ENCODE results near the gene NKX1-2. TPM values are rescaled to one million over a fixed set of nuclear protein-coding genes. Genes with fewer than 3 reads are reported as not detected.
"Not testable (repeated sequence)": the region's sequence is repeated elsewhere in the genome, so short reads cannot be mapped to it uniquely, and the experiment has no call there.

The NKX1-2 gene
- total RNA-seq, 1 donor from 2014 or later, result not detected

GRCh38 chr10:124450783-124451057 is 885 bp upstream of the NKX1-2 start:
- H3K27ac Mint-ChIP-seq (ENCODE audit: unreplicated experiment), result no peak overlapping the region
- no peak overlapping the region for H3K4me3 Mint-ChIP-seq (ENCODE audit: unreplicated experiment)
- H3K27me3 Mint-ChIP-seq (ENCODE audit: low read depth), result peaks cover 74% of the 10 kb centered on the region
- no peak for TF ChIP-seq CTCF (IDR thresholded peaks at IDR 0.05)
- H3K36me3 Mint-ChIP-seq (ENCODE audit: low read depth), result no peaks in the 10 kb centered on the region
- H3K9me3 Mint-ChIP-seq (ENCODE audit: low read depth), result no peaks in the 10 kb centered on the region
- no peak for DNase-seq (ENCODE audit: low spot score)
- H3K4me1 Mint-ChIP-seq (ENCODE audit: low read depth), result peaks cover 31% of the 10 kb centered on the region

- Mint-ChIP-seq H3K9me3 (ENCODE audit: low read depth) (no peaks in the 10 kb centered on the region), H3K27me3 (ENCODE audit: low read depth) (peaks cover 70% of the 10 kb centered on the region), H3K4me1 (ENCODE audit: low read depth) (peaks cover 31% of the 10 kb centered on the region), H3K4me3 (ENCODE audit: unreplicated experiment) (peak overlapping the region; percentile 50), H3K36me3 (ENCODE audit: low read depth) (no peaks in the 10 kb centered on the region), H3K27ac (ENCODE audit: unreplicated experiment) (no peak overlapping the region)
- DNase-seq (ENCODE audit: low spot score), result peak; percentile 64
- no peak for TF ChIP-seq CTCF (IDR thresholded peaks at IDR 0.05)
These were observed 444 bp downstream of the NKX1-2 start for GRCh38 chr10:124449170-124450011.

GRCh38 chr10:124448696-124449169 is 1.1 kb downstream of the NKX1-2 start:
- peak; percentile 15 for TF ChIP-seq CTCF (IDR thresholded peaks at IDR 0.05)
- Mint-ChIP-seq H3K36me3 (ENCODE audit: low read depth) (no peaks in the 10 kb centered on the region), H3K27me3 (ENCODE audit: low read depth) (peaks cover 69% of the 10 kb centered on the region), H3K9me3 (ENCODE audit: low read depth) (no peaks in the 10 kb centered on the region), H3K4me3 (ENCODE audit: unreplicated experiment) (peak overlapping the region; percentile 50), H3K4me1 (ENCODE audit: low read depth) (peaks cover 31% of the 10 kb centered on the region), H3K27ac (ENCODE audit: unreplicated experiment) (no peak overlapping the region)
- no peak for DNase-seq (ENCODE audit: low spot score)

- no peak overlapping the region for H3K27ac Mint-ChIP-seq (ENCODE audit: unreplicated experiment)
- no peak for DNase-seq (ENCODE audit: low spot score)
- peaks cover 70% of the 10 kb centered on the region for H3K27me3 Mint-ChIP-seq (ENCODE audit: low read depth)
- no peak for TF ChIP-seq CTCF (IDR thresholded peaks at IDR 0.05)
- no peaks in the 10 kb centered on the region for H3K9me3 Mint-ChIP-seq (ENCODE audit: low read depth)
- peak overlapping the region; percentile 57 for H3K4me3 Mint-ChIP-seq (ENCODE audit: unreplicated experiment)
- H3K4me1 Mint-ChIP-seq (ENCODE audit: low read depth), result peaks cover 31% of the 10 kb centered on the region
- no peaks in the 10 kb centered on the region for H3K36me3 Mint-ChIP-seq (ENCODE audit: low read depth)
These were observed 1.9 kb downstream of the NKX1-2 start for GRCh38 chr10:124447751-124448466.

- no peak for DNase-seq (ENCODE audit: low spot score)
- H3K36me3 Mint-ChIP-seq (ENCODE audit: low read depth), result no peaks in the 10 kb centered on the region
- H3K27me3 Mint-ChIP-seq (ENCODE audit: low read depth), result peaks cover 70% of the 10 kb centered on the region
- H3K27ac Mint-ChIP-seq (ENCODE audit: unreplicated experiment), result no peak overlapping the region
- no peaks in the 10 kb centered on the region for H3K9me3 Mint-ChIP-seq (ENCODE audit: low read depth)
- peak overlapping the region; percentile 41 for H3K4me3 Mint-ChIP-seq (ENCODE audit: unreplicated experiment)
- peaks cover 28% of the 10 kb centered on the region for H3K4me1 Mint-ChIP-seq (ENCODE audit: low read depth)
- no peak for TF ChIP-seq CTCF (IDR thresholded peaks at IDR 0.05)
These were observed 2.7 kb downstream of the NKX1-2 start for GRCh38 chr10:124446830-124447750.

- H3K9me3 Mint-ChIP-seq (ENCODE audit: low read depth); H3K4me3 Mint-ChIP-seq (ENCODE audit: unreplicated experiment); DNase-seq (ENCODE audit: low spot score); H3K27ac Mint-ChIP-seq (ENCODE audit: unreplicated experiment); H3K4me1 Mint-ChIP-seq (ENCODE audit: low read depth); H3K36me3 Mint-ChIP-seq (ENCODE audit: low read depth): not testable (repeated sequence)
- H3K27me3 Mint-ChIP-seq (ENCODE audit: low read depth), result peaks cover 35% of the 10 kb centered on the region
These were observed 8.1 kb downstream of the NKX1-2 start for GRCh38 chr10:124441694-124442093.

Measured in chondrocyte (in vitro differentiated cells).